ENCODE data around the gene CRTAP. TPM values are rescaled to one million over a fixed set of nuclear protein-coding genes. Genes with fewer than 3 reads are reported as not detected.

Gene CRTAP
- total and polyA plus RNA-seq, 2 experiments from 2014 or later = 71.9 to 210 TPM

- Histone ChIP-seq H3K27ac (ENCODE audit: low read depth) (no peak overlapping the region), H3K36me3 (ENCODE audit: insufficient read depth) (peaks cover 17% of the 10 kb centered on the region; the same call in 1 of the 2 replicates), H2AFZ (no peak overlapping the region), H3K4me1 (ENCODE audit: insufficient read depth) (no peaks in the 10 kb centered on the region), H3K4me3 (no peak overlapping the region), H3K4me2 (no peak overlapping the region), H4K20me1 (replicated peaks; ENCODE audit: insufficient read depth) (no peaks in the 10 kb centered on the region), H3K27me3 (ENCODE audit: insufficient read depth) (no peaks in the 10 kb centered on the region), H3K79me2 (replicated peaks; ENCODE audit: insufficient read depth) (no peaks in the 10 kb centered on the region), H3F3A (replicated peaks; ENCODE audit: low read depth) (no peaks in the 10 kb centered on the region), H3K9me2 (ENCODE audit: insufficient read depth) (no peaks in the 10 kb centered on the region)
- no peaks in the 10 kb centered on the region for H3K9me3 Mint-ChIP-seq
- H3K36me3 Mint-ChIP-seq (ENCODE audit: low read depth) = peaks cover 26% of the 10 kb centered on the region; the same call in 2 of the 3 replicates
- DNase-seq (ENCODE audit: low spot score) (no peak), ATAC-seq (no peak)
- no peak overlapping the region for H3K27ac Mint-ChIP-seq
- H3K4me3 Mint-ChIP-seq = no peak overlapping the region
- no peak for TF ChIP-seq NANOG (IDR thresholded peaks at IDR 0.05; ENCODE audit: borderline replicate concordance)
- TF ChIP-seq ETS1 (IDR thresholded peaks at IDR 0.05) = no peak
- TF ChIP-seq EZH2 (IDR thresholded peaks at IDR 0.05; ENCODE audit: low read depth, unreplicated experiment) = no peak
- no peak for TF ChIP-seq CREB1 (CRISPR knock-in tag; IDR thresholded peaks at IDR 0.05; ENCODE audit: low read depth)
- no peak for TF ChIP-seq REST (IDR thresholded peaks at IDR 0.05; ENCODE audit: unreplicated experiment)
- no peak for TF ChIP-seq STAT1 (IDR thresholded peaks at IDR 0.05; ENCODE audit: unreplicated experiment)
- no peak for TF ChIP-seq ZNF114 (CRISPR knock-in tag; IDR thresholded peaks at IDR 0.05)
- TF ChIP-seq JUNB (IDR thresholded peaks at IDR 0.05; ENCODE audit: unreplicated experiment) = no peak
- no peak for TF ChIP-seq EZH2phosphoT487 (IDR thresholded peaks at IDR 0.05; ENCODE audit: unreplicated experiment)
- TF ChIP-seq ZNF331 (CRISPR knock-in tag; IDR thresholded peaks at IDR 0.05; ENCODE audit: low read depth) = no peak
- no peak for TF ChIP-seq POLR2AphosphoS5 (IDR thresholded peaks at IDR 0.05; ENCODE audit: low read depth)
- no peak for TF ChIP-seq ZNF462 (CRISPR knock-in tag; IDR thresholded peaks at IDR 0.05)
- TF ChIP-seq CTCF (conservative IDR thresholded peaks at IDR 0.05; ENCODE audit: low read depth in 2 of 2) = no peak
- H3K4me1 Mint-ChIP-seq = peaks cover 2% of the 10 kb centered on the region; the same call in 2 of the 3 replicates
- no peaks in the 10 kb centered on the region for H3K27me3 Mint-ChIP-seq (ENCODE audit: insufficient read depth, low read depth, poor library complexity)
These were observed 12.0 kb downstream of the CRTAP start for GRCh38 chr3:33125840-33126239.
